Activated T-cell treated with anti-CD3 and anti-CD28 coated beads for 24 hours (primary cell): ENCODE data around the gene CD59.
"Not testable (repeated sequence)": the region's sequence is repeated elsewhere in the genome, so short reads cannot be mapped to it uniquely, and the experiment has no call there.

ENCODE experiments used
- DNase-seq: peaks from one replicate; pipeline ENCODE4 v3.0.0-alpha.2; 2020; ENCODE audit warnings: low read depth

The CD59 gene

DNA sequence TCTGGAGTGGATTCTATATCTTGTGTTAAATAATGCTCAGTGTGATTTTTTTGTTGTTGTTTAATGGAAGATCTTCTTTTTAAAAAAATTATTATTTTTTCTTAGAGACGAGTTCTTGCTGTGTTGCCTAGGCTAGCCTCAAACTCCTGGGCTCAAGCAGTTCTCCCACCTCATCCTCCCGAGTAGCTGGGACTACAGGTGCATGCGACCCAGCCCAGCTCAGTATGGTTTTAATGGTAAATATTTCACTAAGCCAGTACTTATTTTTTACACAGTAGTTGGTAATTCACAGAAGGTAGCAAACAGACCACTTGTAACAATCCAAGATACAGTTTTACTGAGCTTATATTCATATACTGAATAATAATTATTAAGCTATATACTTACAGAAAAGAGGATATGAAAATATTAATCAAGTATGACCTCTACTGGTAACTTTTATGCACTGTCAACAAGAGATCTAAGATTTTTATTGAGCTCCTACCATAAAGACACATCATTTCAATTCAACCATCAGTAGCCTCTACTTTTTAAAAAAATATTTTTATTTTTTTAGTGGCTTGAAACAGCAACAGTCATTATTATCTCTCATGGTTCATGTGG lies 6.1 kb upstream of the CD59 start:
- DNase-seq: no peak

DNA sequence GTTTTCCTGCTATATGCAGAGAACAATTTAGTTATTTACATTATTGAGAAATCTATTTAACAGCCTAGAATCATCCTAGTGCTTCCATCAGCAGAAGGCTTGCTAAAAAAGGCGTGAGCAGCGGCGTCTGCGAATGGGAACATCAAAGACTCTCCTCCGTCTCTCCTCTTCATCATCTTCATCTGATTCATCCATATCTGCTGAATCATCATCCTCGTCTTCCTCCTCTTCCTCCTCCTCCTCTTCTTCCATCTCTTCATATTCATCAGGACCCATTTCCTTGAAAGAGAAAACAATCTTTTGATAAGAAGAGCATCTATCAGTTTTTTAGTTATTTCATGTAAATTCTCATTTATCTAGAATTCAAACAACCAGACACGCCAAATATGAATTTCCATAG lies 5.6 kb upstream of the CD59 start:
- no peak for DNase-seq

GRCh38 chr11:33737362-33737821 lies 1.2 kb upstream of the CD59 start:
- no peak for DNase-seq

GRCh38 chr11:33735271-33736147 lies 714 bp downstream of the CD59 start:
- DNase-seq: no peak

DNA sequence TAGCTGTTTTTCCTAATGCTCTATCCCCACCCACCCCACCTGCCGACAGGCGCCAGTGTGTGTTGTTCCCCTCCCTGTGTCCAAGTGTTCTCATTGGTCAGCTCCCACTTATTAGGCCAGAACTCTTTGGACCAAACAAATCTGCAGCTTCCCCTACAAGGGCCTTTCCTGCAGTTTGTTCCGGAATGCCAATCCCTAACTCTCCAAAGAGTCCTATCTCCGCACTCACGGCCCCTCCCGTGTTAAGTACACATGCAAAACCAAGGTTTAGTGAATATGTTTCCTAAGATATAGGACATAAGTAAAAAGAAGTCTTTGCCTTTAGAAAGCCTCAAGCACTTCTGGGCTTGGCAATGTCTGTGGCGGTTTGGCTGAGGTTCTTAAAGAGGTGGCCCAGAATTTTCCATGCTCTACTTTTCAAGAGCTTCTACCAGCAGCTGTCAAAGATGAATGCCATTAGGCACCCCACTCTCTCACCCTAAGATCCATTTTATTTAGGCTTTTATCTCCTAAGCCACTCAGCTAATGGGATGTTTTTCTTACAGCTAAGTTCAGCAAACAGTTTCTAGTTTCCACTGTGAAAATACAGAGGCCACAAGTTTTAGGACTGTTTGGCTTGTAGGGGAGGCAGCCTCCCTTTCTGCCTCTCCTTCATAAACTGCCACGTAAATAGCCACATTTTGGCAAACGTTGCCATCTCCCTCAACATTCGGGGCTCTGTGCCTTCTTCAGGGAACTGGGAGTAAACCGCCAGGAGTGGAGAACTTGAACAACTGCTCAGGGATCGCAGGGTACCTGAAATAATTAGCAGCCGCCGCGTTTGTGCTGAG lies 1.6 kb downstream of the CD59 start:
- no peak for DNase-seq

DNA sequence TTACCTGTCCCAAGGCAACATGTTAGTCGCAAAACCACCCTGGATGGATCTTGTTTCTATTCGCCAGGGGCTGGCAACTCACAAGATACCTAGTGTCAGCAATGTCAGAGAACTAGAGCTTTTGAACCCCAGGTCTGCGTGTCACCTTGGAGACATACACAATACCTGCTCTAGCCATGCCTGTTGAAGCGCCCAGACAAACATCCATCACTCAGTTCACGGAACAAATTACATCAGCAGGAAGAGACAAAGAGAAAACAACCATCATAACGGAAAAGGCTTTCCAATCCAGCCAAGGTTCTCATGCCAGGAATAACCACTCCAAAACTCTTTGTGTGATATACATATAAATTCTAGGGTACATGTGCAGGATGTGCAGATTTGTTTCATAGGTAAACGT lies 2.2 kb downstream of the CD59 start:
- DNase-seq: no peak

GRCh38 chr11:33731723-33732531 lies 4.3 kb downstream of the CD59 start:
- DNase-seq: peak; percentile 38

DNA sequence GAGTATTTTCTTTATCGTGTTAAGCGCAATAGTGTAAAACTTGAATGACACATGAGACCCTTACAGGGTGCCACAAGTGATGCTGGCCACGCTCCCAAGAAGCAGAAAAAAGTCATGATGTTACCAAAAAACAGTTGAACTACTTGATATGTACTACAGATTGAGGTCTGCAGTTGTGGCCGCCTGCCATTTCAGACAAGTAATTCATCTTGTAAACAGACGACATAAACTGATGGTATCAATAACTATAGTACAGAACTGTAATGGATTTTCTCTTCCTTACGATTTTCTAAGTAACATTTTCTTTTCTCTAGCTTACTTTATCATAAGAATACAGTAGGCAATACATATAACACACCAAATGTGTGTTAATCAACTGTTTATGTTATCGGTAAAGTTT lies 5.5 kb downstream of the CD59 start:
- no peak for DNase-seq

DNA sequence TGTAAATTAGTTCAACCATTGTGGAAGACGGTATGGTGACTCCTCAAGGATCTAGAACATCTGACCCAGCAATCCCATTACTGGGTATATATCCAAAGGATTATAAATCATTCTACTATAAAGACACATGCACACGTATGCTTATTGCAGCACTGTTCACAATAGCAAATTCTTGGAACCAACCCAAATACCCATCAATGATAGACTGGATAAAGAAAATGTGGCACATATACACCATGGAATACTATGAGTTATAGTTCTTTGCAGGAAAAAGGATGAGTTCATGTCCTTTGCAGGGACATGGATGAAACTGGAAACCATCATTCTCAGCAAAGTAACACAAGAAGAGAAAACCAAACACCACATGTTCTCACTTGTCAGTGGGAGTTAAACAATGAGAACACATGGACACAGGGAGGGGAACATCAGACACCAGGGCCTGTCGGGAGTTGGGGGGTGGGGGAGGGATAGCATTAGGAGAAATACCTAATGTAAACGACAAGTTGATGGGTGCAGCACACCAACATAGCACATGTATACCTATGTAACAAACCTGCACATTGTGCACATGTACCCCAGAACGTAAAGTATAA lies 7.1 kb downstream of the CD59 start:
- not testable (repeated sequence) for DNase-seq

DNA sequence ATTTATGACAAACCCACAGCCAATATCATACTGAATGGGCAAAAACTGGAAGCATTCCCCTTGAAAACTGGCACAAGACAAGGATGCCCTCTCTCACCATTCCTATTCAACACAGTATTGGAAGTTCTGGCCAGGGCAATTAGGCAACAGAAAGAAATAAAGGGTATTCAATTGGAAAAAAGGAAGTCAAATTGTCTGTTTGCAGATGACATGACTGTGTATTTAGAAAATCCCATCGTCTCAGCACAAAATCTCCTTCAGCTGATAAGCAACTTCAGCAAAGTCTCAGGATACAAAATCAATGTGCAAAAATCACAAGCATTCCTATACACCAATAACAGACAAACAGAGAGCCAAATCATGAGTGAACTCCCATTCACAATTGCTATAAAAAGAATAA lies 8.7 kb downstream of the CD59 start:
- not testable (repeated sequence) for DNase-seq

GRCh38 chr11:33725496-33725895 lies 10.7 kb downstream of the CD59 start:
- no peak for DNase-seq

DNA sequence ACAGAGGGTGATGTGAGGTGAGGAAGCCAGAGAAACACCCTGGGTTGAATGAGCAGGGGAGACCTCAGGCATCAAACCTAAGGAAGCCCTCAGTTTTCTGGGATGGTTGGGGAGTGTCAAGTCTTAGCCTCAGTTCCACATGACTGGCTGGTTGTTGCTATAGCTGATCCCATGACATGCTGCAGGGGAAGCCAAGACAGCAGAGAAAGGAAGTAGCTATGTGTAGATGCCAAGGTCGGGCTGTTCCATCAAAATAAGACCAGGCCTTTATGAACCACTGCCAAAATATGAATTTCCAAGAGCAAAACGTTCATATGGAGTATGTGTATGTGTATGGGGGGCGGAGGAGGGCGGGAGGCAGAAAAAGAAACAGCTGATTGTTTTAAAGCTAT lies 11.6 kb downstream of the CD59 start:
- DNase-seq: no peak

GRCh38 chr11:33723238-33723881 lies 12.9 kb downstream of the CD59 start:
- no peak for DNase-seq

DNA sequence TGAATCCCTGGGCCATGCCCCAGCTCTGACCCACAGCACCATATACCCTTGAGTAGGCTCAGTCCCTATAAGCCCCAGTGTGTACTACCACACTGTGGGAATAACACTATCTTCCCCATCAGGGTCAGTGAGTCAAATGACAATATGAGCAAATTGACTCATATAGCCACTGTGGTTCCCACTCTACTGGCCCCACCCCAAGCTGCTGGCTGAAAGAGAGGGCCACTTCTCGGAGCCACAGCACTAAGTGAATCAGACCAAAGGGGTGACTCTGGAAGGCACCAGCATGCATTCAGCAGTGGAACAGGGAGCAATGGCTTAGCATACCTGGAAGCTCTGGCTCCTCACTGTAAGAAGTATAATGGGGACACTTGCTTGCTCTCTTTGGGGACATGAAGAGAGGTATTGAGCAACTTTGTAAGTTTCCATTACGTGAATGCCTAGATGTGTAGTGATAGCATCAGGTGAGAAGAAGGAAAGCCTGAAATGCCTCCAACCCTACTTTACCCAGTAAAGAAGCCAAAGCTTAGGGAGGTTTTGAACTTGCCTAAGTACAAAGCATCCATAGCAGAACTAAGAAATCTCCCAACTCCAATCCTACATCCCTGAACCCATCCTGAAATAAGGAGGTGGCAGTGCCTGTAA lies 13.5 kb downstream of the CD59 start:
- DNase-seq: peak; percentile 45

DNA sequence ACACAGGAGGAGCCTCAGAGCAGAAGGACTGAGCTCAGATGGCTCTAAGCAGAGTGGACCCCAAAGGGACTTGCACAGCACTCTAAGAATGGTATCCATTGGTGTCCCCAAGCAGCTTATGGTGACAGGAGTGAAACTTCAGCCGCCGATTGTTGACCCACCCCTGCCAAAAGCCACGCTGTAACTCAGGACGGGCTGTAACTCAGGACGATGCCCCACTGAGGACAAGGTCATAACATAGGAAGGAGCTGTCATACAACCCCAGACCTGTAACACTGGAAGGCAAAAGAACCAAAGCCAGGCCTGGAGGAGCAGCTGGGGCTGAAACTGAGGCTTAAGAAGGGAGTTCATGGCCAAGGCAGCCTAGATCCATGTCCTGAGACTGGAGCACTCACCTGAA lies 14.2 kb downstream of the CD59 start:
- DNase-seq: no peak

DNA sequence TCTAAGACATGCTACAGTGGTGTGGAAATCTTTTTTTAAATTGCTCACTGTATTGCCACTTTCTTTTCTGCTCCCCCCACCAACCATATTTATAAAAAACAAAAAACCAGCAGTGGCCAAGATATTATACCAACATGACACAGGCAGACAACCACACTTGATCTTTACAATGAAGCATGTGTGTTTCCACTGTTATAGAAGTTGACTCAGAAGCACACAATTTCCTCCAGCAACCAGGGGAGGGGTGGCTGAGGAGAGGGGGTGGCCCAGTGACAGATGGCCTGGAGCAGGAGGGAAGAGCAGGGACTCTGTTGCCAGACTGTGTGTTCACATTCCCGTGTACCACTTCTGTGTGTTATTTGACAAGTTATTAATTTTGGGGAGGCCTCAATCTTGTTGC lies 14.8 kb downstream of the CD59 start:
- no peak for DNase-seq

GRCh38 chr11:33719587-33719986 lies 16.6 kb downstream of the CD59 start:
- DNase-seq: no peak

DNA sequence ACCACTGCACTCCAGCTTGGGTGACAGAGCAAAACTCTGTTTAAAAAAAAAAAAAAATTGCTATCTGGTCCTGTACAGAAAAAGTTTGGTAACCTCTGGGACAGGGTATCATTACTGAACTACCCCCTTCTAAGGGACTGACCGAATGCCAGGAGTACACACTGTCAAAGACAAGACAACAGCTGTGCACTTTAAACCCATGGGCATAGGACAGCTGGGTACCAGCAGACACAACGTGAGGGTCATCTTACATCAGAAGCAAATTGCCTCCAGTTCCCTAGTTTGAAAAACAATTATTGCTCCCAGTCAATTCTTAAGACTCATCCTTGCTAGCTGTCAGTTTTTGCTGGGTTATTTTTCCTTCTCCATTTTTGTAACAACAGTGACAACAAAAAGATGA lies 17.8 kb downstream of the CD59 start:
- DNase-seq: no peak

GRCh38 chr11:33716243-33716642 lies 20.0 kb downstream of the CD59 start:
- DNase-seq: no peak

GRCh38 chr11:33713856-33714398 lies 22.3 kb downstream of the CD59 start:
- DNase-seq: no peak
